Measurements from ENCODE around the gene ZNF337.
A peak's percentile ranks its signal among the peaks of the same experiment; 100 is the strongest.
"Not testable (repeated sequence)": the region's sequence is repeated elsewhere in the genome, so short reads cannot be mapped to it uniquely, and the experiment has no call there.

ZNF337 gene

DNA sequence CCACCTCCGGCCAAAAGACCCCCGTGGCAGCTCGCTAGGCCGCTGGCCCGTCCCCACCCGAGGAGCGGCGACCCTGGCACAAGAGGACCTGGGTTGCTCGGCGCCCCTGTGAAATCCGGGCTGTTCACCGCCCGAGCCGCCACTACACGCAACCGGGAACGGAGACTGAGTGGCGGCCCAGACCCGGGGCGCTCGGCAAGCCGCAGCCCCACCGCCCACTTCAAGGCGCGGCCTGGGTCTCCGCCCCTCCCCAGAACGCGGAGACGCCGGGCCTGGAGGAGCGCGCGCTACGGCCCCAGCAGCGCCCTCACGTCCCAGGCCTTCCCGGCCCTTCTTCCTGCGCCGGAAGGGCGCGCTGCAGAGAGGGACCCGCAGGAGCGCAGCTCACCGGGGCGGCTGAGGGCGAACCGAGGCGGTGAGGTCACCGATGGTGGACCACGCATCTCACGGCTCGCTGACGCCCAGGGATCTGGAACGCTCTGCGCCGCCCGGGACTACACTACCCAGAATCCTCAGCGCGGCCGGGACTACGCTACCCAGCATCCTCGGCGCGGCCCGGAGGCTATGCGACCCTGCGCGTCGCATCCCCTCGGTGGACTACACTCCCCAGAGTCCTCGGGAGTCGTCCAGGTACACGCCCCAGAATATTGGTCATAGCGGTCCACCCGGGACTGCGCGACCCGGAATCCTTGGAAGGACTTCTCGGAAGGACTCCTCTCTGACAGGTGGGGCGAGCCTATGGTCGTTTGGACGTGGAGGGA lies at the start of gene ZNF337:
Gene ZNF337, minus strand, starts transcription at position 483 of the 761 bp plus-strand sequence. CDS start 10,436 bp downstream, outside the sequence.
- peak; percentile 95 to 97 for DNase-seq

DNA sequence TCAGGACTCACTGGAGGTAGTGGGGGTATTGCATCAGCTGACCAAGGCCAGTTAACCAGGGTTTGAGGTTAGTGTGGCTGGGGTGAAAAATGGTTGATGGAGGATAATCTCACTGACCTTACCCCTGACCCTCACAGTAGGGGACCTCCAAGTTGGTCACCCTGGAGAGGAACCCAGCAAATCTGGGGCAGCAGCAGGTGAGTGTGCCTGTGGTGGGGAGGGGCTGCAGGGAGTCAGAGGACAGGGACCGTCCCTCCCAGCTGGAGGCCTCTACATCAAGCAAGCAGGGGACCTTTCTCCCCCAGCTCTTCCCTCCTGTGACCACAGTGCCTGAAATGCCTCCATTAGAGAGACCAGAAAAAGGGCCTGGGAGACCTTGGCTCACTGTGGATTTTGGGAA lies 49.1 kb upstream of the ZNF337 start:
- DNase-seq = no peak

- DNase-seq = no peak
These were observed 48.4 kb upstream of the ZNF337 start for GRCh38 chr20:25745100-25745499.

DNA sequence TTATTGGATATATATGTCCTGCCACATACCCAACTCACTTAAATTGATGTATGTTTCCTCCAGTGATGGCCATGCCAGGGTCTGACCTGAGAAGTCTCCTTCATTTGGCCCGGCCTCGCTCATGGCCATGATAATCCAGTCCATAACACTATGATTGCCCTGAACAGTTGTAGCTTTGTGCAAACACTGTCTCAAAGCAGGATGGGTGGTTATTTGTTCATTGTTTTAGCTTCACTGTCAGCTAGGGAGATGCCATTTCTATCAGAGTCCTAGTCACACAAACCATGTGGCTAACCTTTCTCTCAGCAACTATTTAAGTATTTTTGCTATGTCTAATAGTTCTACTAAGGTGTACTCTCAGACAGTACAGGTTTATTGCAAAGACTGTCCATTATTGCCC lies 47.6 kb upstream of the ZNF337 start:
- no peak for DNase-seq

DNA sequence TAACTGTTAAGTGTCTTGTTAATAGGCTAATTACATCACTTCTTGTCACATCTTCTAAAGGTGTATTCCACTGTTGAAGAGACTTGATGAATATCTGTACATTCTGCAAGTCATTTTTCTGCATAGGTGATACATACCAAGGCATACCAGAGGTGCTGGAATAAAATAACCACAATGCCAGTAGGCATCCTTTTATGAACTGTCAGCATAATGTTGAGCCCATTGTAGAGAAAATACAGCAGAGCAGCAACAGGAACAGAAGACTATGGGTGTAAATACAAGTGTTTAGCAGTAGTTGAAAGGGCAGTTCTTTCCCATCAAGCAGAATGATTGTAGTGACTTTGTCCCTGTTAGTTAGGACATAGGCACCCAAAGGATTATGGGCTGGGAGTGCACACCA lies 44.4 kb upstream of the ZNF337 start:
- no peak for DNase-seq

- no peak for DNase-seq
These were observed 43.1 kb upstream of the ZNF337 start for GRCh38 chr20:25739615-25740320.

- DNase-seq = no peak
These were observed 41.5 kb upstream of the ZNF337 start for GRCh38 chr20:25738198-25738597.

DNA sequence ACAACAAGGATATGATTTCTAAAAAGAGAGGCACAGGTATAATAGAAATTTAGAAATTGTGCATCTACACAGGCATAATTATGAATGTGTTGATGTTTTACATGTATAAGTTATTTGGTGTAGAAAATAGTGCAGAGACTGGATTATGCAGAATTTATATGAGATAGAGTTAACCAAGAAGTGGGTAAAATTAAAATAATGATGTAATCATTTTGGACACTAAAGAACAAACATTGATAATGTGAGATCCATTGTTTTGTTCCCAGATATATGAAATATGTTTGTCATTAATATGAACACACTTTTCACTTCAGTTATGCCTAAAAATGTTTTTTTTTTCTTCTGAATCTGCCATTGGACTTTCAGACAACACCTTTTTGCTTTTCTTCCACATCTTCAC lies 37.2 kb upstream of the ZNF337 start:
- DNase-seq = no peak

DNA sequence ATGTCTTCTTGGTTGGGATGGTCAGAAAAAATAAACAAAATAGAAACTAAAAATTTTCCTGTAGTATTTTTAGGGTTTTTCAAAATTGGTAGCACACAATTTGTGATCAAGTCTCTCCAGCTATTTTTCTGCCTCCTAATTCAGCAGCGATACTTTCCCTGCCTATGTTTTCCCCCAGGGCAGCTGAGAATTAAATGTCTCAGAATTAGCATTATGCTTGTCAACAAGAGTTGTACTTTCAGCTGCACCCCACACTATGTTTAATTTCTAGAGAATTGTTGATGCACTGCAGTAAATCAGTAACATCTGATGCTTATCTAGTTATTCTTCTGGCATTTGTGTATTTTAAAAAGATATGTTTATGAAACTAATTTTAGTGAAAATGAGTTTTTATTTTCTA lies 34.2 kb upstream of the ZNF337 start:
- no peak for DNase-seq

DNA sequence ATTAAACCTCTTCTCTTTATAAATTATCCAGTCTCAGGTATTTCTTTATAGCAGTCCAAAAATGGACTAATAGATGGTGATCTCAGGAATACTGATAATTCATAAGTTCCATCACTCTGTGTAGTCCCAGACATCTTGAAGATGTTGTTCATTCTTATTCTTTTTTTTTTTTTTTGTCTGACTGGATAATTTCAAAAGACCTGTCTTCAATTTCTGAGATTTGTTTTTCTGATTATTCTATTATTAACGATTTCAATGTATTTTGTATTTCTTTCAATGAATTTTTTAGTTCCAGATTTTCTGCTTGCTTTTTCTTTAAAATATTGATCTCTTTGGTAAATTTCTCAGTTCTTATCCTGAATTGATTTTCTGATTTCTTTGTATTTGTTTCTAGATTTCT lies 29.7 kb upstream of the ZNF337 start:
- DNase-seq = no peak

- DNase-seq = no peak
These were observed 29.0 kb upstream of the ZNF337 start for GRCh38 chr20:25725639-25726038.

GRCh38 chr20:25723975-25724374 lies 27.3 kb upstream of the ZNF337 start:
- no peak for DNase-seq

DNA sequence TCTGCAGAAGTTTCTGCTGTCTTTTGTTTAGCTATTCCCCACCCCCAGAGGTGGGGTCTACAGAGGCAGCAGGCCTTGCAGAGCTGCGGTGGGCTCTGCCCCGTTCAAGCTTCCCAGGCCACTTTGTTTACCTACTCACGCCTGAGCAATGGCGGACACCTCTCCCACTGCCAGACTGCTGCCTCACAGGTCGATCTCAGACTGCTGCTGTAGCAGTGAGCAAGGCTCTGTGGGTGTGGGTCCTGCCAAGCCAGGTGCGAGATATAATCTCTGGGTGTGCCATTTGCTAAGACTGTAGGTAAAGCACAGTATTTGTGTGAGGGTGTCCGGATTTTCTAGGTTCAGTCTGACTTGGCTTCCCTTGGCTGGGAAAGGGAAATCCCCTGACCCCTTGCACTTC lies 23.6 kb upstream of the ZNF337 start:
- no peak for DNase-seq

GRCh38 chr20:25718896-25719809 lies 22.5 kb upstream of the ZNF337 start:
- peak in 1 of 2 experiments; percentile 1 for DNase-seq

DNA sequence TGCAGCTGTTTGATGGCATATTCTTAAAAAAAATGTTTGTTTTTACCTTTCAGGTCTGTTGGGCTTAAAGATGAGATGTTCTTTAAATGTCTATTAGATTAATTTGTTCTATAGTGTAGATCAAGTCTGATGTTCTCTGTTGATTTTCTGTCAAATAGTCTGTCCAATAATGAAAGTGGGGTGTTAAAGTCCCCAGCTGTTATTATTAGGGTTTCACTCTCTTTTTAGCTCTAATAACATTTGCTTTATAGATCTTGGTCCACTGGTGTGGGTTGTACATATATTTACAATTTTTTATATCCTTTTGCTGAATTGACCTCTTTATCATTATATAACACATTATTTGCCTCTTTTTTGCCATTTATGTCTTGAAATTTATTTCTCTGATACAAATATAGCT lies 11.0 kb upstream of the ZNF337 start:
- no peak for DNase-seq

DNA sequence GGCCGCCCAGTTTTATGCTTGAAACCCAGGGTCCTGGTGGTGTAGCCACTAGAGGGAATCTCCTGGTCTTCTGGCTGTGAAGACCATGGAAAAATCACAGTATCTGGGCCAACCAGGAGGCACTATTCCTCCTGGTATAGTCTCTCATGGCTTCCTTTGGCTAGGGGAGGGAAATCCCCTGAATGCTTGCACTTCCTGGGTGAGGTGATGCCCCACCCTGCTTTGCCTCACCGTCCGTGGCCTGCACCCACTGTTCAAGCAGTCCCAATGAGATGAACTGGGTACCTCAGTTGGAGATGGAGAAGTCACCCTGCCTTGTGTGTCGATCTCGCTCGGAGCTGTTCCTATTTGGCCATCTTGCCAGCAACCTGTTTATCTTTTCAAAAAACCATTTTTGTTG lies 10.1 kb upstream of the ZNF337 start:
- no peak for DNase-seq

GRCh38 chr20:25705830-25706351 lies 9.2 kb upstream of the ZNF337 start:
- DNase-seq = no peak

DNA sequence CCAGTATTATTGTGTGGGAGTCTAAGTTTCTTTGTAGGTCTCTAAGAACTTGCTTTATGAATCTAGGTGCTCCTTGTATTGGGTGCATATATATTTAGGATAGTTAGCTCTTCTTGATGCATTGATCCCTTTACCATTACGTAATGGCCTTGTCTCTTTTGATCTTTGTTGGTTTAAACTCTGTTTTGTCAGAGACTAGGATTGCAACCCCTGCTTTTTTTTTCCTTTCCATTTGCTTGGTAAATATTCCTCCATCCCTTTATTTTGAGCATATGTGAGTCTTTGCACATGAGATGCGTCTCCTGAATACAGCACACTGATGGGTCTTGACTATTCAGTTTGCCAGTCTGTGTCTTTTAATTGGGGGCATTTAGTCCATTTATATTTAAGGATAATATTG lies 7.7 kb upstream of the ZNF337 start:
- DNase-seq = not testable (repeated sequence)

DNA sequence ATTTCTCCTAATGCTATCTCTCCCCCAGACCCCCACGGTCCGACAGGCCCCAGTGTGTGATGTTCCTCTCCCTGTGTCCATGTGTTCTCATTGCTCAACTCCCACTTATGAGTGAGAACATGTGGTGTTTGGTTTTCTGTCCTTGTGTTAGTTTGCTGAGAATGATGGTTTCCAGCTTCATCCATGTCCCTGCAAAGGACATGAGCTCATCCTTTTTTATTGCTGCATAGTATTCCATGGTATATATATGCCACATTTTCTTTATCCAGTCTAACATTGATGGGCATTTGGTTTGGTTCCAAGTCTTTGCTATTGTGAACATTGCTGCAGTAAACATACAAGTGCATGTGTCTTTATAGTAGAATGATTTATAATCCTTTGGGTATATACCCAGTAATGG lies 4.2 kb upstream of the ZNF337 start:
- not testable (repeated sequence) for DNase-seq

DNA sequence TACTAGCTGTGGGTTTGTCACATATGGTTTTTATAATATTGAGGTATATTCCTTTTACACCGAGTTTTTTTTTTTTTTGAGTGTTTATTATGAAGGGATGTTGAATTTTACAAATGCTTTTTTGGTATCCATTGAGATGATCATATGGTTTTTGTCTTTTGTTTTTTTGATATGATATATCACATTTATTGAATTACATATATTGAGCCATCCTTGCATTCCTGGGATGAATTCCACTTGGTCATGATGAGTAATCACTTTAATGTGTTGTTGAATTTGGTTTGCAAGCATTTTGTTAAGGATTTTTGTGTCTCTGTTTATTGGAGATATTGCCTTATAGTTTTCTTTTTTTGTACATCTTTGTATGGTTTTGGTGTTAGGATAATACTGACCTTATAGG lies 3.3 kb upstream of the ZNF337 start:
- DNase-seq = no peak

DNA sequence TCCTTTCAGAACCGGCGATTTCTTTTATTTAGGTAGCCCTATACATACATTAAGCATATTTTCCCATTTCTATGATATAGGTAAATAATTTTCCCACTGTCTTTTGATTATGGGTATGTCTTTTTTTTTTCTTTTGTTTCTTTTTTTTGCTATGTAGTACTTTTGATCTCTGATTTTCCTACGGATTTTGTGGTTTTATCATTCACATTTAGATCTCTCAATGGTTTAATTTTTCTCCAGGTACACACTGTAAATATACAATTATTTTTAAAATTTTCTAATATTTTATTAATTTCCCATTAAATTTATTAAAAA lies 436 bp upstream of the ZNF337 start:
- DNase-seq = no peak

DNA sequence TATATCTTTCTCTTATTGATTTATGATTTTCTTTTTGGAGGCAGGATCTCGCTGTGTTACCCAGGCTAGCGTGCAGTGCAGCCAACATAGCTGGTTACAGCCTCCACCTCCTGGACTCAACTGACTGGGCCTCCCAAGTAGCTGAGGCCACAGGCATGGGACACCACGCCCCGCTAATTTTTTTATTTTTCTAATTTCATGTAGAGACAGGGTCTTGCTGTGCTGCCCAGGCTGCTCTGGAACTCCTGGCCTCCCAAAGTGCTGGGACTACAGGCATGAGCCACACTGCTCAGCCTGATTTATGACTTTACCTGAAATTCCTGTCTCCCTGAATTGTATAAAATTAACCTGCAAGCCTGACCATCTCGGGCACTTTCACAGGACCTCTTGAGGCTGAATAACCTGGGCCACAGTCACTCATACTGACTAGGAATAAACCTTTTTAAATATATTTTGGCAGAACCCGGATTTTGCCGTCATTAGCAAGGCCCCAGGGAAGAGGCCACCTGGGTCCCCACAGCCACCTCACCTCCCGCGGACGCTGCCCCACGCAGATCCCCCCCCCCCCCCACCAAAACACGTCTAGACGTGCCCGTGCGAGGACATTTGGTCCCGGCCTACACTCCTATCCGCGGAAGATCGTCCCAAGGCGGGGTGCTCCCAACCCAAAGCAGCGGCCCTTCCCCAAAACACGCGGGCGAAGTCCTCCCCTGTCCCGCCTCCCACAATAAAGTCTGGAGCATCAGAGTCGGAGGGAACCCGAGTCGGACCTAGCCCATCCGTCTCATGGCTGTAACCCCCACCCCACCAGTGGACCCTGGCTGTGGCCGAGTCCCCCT lies 902 bp downstream of the ZNF337 start:
- DNase-seq = no peak
